Heart left ventricle (tissue), 16 donors: ENCODE data around the gene SLC44A1. TPM values are rescaled to one million over a fixed set of nuclear protein-coding genes. Genes with fewer than 3 reads are reported as not detected.

Experiments used
- ATAC-seq, 4 donors: fragments of 200-7000 bp; cut with Tn5 transposase; one replicate each; pipeline ENCODE4 v1.9.1; 2020 to 2022; ENCODE audit warnings: moderate library complexity in 4 of 4, mild to moderate bottlenecking in 3 of 4, moderate number of reproducible peaks in 1 of 4
- DNase-seq, 5 donors: peaks; one replicate each; pipeline ENCODE4 v3.0.0-alpha.2; 2020
- H3K27ac ChIP-seq, 12 donors: fragments of 200-600 bp; sonication (generic) in 4 of 12; one replicate each; pipeline versions ENCODE4 v1.5.0 to v1.8.0; 2016 to 2022; ENCODE audit warnings: mild to moderate bottlenecking in 2 of 12
- H3K27me3 ChIP-seq, 9 donors: fragments of 200-600 bp; sonication (generic) in 2 of 9; one replicate each; pipeline versions ENCODE4 v1.5.1 to v1.8.0; 2016 to 2022; ENCODE audit warnings: mild to moderate bottlenecking in 3 of 9
- H3K36me3 ChIP-seq, 9 donors: fragments of 200-600 bp; sonication (generic) in 2 of 9; one replicate each; pipeline versions ENCODE4 v1.5.0 to v1.8.0; 2018 to 2022; ENCODE audit warnings: mild to moderate bottlenecking in 2 of 9
- H3K4me1 ChIP-seq, 12 donors: fragments of 200-600 bp; sonication (generic) in 4 of 12; one replicate each; pipeline versions ENCODE4 v1.5.0 to v1.8.0; 2016 to 2022; ENCODE audit warnings: mild to moderate bottlenecking in 3 of 12
- H3K4me3 ChIP-seq, 12 donors: fragments of 200-600 bp; sonication (generic) in 4 of 12; one replicate each; pipeline versions ENCODE4 v1.5.0 to v1.8.0; 2017 to 2022; ENCODE audit warnings: mild to moderate bottlenecking in 9 of 12, moderate library complexity in 4 of 12
- H3K9me3 ChIP-seq, 12 donors: fragments of 200-600 bp; sonication (generic) in 4 of 12; one replicate each; pipeline versions ENCODE4 v1.5.0 to v1.8.0; 2016 to 2022; ENCODE audit warnings: mild to moderate bottlenecking in 1 of 12
- POLR2A ChIP-seq, 2 donors: fragments of 450-650 bp; IDR thresholded peaks; one replicate each; pipeline ENCODE4 v1.6.1; 2017; ENCODE audit warnings: antibody characterized with exemption in 2 of 2, mild to moderate bottlenecking in 2 of 2, moderate library complexity in 2 of 2
- WGBS, 4 donors: extraction: QIAGEN DNeasy Blood & Tissue Kit in 2 of 4; methylation state at CpG; one replicate each; pipeline versions ENCODE4 v1.1.5 to v1.1.7; 2013 to 2018; 5-methylcytosine and 5-hydroxymethylcytosine counted together
- intact Hi-C, 10 donors: fragments of 100-400 bp; cut with DNase I; formaldehyde crosslinking; loops; one replicate each; pipeline versions ENCODE4 v1.11.1 to v1.14.2; 2022
- polyA plus RNA-seq, 2 donors: library from polyadenylated mRNA; stranded (reverse); fragments of 200-250 nt; gene quantifications; one replicate each; pipeline ENCODE4 v1.2.3, GENCODE V29; 2013
- total RNA-seq, 9 donors: library from RNA; depleted of rRNA in 2 of 9; stranded (reverse); fragments of >200 nt in 2 of 9; fragmentation: NEBNext Ultra II Directional in 3 of 9; extraction: Animal tissue kit (Norgen Biotek cat#: 25700) in 3 of 9; gene quantifications; one replicate each; pipeline versions ENCODE4 v1.1.0 to v1.2.4, GENCODE V29; 2016 to 2023
- TF ChIP-seq, protein P1 (sequence below), 12 donors: fragments of 200-600 bp; sonication (generic) in 4 of 12; IDR thresholded peaks; one replicate each; pipeline versions ENCODE4 v1.5.0 to v1.8.0; 2018 to 2022; ENCODE audit warnings: antibody characterized with exemption in 12 of 12, mild to moderate bottlenecking in 5 of 12
- donor health status: ischemic (EF 13 %, LVEDD 7.1; RV severe dilation, severe dysfunction).
- donor health status: healthy with polysubstance abuse.
- donor health status: DM: no; HTN: yes; CAD: no.
- donor health status: DM: no; HTN: no; CAD: no.
- donor health status: ischemic (EF 25% LVEDD 6.9; RV normal size, moderate dysfunction).
- donor health status: ischemic (EF 25% LVEDD 5.7; RV mildly dilated, moderate dysfunction).
- donor health status: healthy.
- donor health status: DM: yes; HTN: yes; CAD: no.
- donor health status: ischemic (EF 35%, LVEDD 5.7; RV mildly dilated, moderate dysfunction).
- donor health status: nonischemic (EF 11% LVEDD 7.7; RV severe dilation, severe dysfunction).
- donor health status: DM: yes; HTN: yes; CAD: no.
- donor health status: PGD.
- donor health status: ischemic (EF 29% LVEDD 5.4; RV normal size, mild dysfunction).
- donor health status: nonischemic (EF 23%, LVEDD 6.1; RV moderate dilation, normal function).

The SLC44A1 gene
- total and polyA plus RNA-seq, 11 donors, result 5.1 to 29.4 (median 21.3) TPM

DNA sequence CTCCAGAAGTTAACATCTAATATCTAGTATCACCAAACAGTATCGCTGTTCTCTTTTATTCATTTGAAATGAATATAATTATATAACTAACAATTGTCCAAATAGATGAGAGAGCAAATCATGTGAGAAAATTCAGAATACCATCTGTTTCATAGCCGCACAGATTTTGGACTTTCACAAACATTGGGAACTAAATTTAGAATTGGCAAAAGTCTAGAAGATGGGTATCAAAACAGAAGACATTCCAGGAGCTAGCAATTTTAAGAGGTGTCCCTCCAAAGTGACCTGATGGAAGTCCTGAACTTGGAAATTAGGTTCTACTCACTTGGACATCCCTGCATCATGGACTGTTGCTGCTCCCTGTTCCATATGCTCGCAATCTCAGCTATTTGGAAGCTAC lies 146.4 kb downstream of the SLC44A1 start:
- Histone ChIP-seq H3K36me3 (peaks cover 0 to 17% (median 7%) of the 10 kb centered on the region in 9 donors), H3K4me3 (no peak overlapping the region), H3K27me3 (no peaks in the 10 kb centered on the region), H3K4me1 (no peaks in the 10 kb centered on the region), H3K9me3 (no peaks in the 10 kb centered on the region), H3K27ac (no peak overlapping the region)
- no peak for DNase-seq
- intact Hi-C loops, result no loop called here
- ATAC-seq, result no peak
- TF ChIP-seq, protein P1, sequence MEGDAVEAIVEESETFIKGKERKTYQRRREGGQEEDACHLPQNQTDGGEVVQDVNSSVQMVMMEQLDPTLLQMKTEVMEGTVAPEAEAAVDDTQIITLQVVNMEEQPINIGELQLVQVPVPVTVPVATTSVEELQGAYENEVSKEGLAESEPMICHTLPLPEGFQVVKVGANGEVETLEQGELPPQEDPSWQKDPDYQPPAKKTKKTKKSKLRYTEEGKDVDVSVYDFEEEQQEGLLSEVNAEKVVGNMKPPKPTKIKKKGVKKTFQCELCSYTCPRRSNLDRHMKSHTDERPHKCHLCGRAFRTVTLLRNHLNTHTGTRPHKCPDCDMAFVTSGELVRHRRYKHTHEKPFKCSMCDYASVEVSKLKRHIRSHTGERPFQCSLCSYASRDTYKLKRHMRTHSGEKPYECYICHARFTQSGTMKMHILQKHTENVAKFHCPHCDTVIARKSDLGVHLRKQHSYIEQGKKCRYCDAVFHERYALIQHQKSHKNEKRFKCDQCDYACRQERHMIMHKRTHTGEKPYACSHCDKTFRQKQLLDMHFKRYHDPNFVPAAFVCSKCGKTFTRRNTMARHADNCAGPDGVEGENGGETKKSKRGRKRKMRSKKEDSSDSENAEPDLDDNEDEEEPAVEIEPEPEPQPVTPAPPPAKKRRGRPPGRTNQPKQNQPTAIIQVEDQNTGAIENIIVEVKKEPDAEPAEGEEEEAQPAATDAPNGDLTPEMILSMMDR (IDR thresholded peaks at IDR 0.05), result no peak
- TF ChIP-seq POLR2A (IDR thresholded peaks at IDR 0.05), result no peak
- 91 to 95% (median 94%) methylated on average over 3 of the region's 3 CpGs for WGBS, 4 donors

DNA sequence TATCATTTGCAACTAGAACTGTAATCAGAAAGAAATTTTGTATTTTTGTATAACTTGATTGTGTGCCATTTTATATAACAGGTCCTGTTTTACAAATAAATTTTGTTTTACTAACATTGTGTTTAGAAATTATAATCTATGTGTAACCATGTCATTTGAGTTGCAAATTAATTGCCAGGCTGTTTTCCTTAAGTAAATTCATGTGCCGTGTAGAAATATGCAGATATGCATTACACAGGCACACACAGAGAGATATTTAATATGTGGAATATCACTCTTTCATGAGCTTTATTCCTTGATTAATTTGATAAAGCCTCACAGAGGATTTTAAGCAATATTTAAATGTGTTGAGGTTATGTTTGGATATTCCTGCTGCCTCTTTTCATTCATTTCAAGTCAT lies 146.8 kb downstream of the SLC44A1 start:
- no peak for DNase-seq
- H3K4me1 ChIP-seq, result no peaks in the 10 kb centered on the region
- no peak overlapping the region for H3K4me3 ChIP-seq
- WGBS, 4 donors, result 94 to 97% (median 95%) methylated on average over 1 of the region's 1 CpG
- H3K36me3 ChIP-seq, result peaks cover 0 to 15% (median 3%) of the 10 kb centered on the region in 9 donors
- H3K27ac ChIP-seq, result no peak overlapping the region
- H3K27me3 ChIP-seq, result no peaks in the 10 kb centered on the region
- TF ChIP-seq, protein P1 (IDR thresholded peaks at IDR 0.05), result no peak
- no peak for TF ChIP-seq POLR2A (IDR thresholded peaks at IDR 0.05)
- intact Hi-C loops, result no loop called here
- no peak for ATAC-seq
- no peaks in the 10 kb centered on the region for H3K9me3 ChIP-seq

DNA sequence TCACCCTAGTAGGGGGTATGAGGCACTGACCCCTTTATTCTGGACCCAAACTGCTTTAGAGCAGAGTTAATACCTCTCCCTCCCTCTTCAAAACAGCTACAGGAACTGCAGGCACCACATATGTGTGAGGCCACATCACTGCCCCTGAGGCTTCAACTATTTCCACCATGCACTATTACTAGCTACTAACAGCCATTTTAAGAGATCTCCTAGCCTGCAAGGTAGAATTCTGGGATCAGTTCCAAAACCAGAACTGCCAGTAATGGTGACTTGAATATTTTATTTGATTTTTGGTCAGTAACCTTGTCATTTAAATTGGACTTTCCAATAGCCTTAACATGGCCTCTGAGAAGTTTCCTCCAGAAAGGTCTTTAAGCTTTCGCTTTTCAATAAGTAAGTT lies 148.1 kb downstream of the SLC44A1 start:
- Histone ChIP-seq H3K27ac (no peak overlapping the region), H3K9me3 (no peaks in the 10 kb centered on the region), H3K27me3 (no peaks in the 10 kb centered on the region), H3K36me3 (peaks cover 0 to 13% (median 0%) of the 10 kb centered on the region in 9 donors), H3K4me1 (no peaks in the 10 kb centered on the region), H3K4me3 (no peak overlapping the region)
- TF ChIP-seq POLR2A (IDR thresholded peaks at IDR 0.05), result no peak
- TF ChIP-seq, protein P1 (IDR thresholded peaks at IDR 0.05), result no peak
- WGBS, 4 donors, result 95 to 100% (median 98%) methylated on average over 1 of the region's 1 CpG
- intact Hi-C loops, result no loop called here
- DNase-seq (no peak), ATAC-seq (no peak)

DNA sequence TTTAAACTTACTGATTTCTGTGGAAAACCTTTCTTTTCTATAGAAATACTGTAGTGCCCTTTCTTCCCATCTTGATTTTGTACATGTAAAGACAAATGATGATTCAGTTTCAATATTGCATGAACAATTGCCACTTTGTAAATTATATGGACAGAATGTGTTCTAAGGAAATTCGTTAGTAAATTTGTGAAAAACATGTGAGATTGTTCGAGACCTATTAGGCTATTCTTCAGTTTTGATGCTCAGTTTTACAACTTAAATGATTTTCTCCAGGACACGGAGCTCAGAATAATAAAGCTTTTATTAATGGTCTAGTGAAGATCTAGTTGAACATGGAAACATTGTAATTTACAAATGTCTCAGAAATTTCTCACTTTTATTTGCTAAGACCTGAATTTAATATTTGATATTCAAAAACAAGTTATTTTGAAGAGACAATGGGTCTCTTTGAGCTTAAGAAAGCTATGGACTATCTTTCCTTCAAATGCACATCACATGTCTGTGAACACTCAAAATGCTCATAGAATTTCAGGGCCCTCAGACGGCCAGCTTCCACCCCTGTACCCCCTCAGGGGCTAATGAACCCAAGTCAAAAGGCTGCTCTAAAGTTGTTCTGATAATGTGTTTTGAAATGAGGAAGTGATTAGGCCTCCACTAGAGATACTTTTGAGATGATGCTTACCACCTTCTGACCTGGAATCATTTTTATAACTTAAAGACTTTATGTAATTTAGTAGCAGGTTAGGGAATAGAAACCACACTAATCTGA lies 149.3 kb downstream of the SLC44A1 start:
- Histone ChIP-seq H3K4me3 (no peak overlapping the region), H3K27me3 (no peaks in the 10 kb centered on the region), H3K27ac (no peak overlapping the region), H3K36me3 (peaks cover 0 to 13% (median 0%) of the 10 kb centered on the region in 9 donors), H3K4me1 (no peaks in the 10 kb centered on the region), H3K9me3 (no peaks in the 10 kb centered on the region)
- TF ChIP-seq, protein P1 (IDR thresholded peaks at IDR 0.05), result no peak
- TF ChIP-seq POLR2A (IDR thresholded peaks at IDR 0.05), result no peak
- WGBS, 4 donors, result 91 to 94% (median 93%) methylated on average over 4 of the region's 4 CpGs
- DNase-seq (no peak), ATAC-seq (no peak)
- intact Hi-C loops, result no loop called here
